Uterus (tissue), 2 donors: ENCODE results near the gene CBY1.

Experiments used
- CTCF ChIP-seq, 4 experiments: fragments of 200-600 bp in 2 of 4; fragments of 450-650 bp in 2 of 4; sonication (generic) in 2 of 4; IDR thresholded peaks; one replicate each; pipeline ENCODE4 v1.5.1; 2016 to 2019; ENCODE audit warnings: antibody characterized with exemption in 4 of 4, mild to moderate bottlenecking in 2 of 4, moderate library complexity in 1 of 4
- POLR2A ChIP-seq, 2 donors: fragments of 450-650 bp; IDR thresholded peaks; one replicate each; pipeline ENCODE4 v1.6.1; 2016; ENCODE audit warnings: antibody characterized with exemption in 2 of 2, mild to moderate bottlenecking in 1 of 2, moderate library complexity in 1 of 2

GRCh38 chr22:38694940-38695339 lies 38.5 kb downstream of the CBY1 start:
- TF ChIP-seq CTCF (IDR thresholded peaks at IDR 0.05) = no peak
- TF ChIP-seq POLR2A (IDR thresholded peaks at IDR 0.05) = no peak
